SKM-1 (cell line): ENCODE measurements around the gene PI4KA.

Experiments used
- DNase-seq: peaks from one replicate; lab custom pipeline; 2025; ENCODE audit not compliant: unreplicated experiment; lab: John Stamatoyannopoulos, UW

The PI4KA gene

GRCh38 chr22:20794650-20795413 is 63.8 kb downstream of the PI4KA start:
- DNase-seq, result no peak

- no peak for DNase-seq
Measured at GRCh38 chr22:20793748-20794649, 64.6 kb downstream of the PI4KA start.

GRCh38 chr22:20792966-20793728 is 65.5 kb downstream of the PI4KA start:
- no peak for DNase-seq

GRCh38 chr22:20792221-20792965 is 66.2 kb downstream of the PI4KA start:
- no peak for DNase-seq

GRCh38 chr22:20788627-20789344 is 69.8 kb downstream of the PI4KA start:
- DNase-seq, result no peak

- no peak for DNase-seq
Measured at GRCh38 chr22:20787746-20788626, 70.6 kb downstream of the PI4KA start.

GRCh38 chr22:20787223-20787622 is 71.4 kb downstream of the PI4KA start:
- no peak for DNase-seq

GRCh38 chr22:20786536-20786979 is 72.1 kb downstream of the PI4KA start:
- DNase-seq, result no peak

- no peak for DNase-seq
Measured at GRCh38 chr22:20786048-20786447, 72.6 kb downstream of the PI4KA start.

- DNase-seq, result no peak
Measured at GRCh38 chr22:20785415-20785814, 73.2 kb downstream of the PI4KA start.

GRCh38 chr22:20783844-20784723 is 74.5 kb downstream of the PI4KA start:
- DNase-seq, result peak; percentile 37

GRCh38 chr22:20783300-20783673 is 75.3 kb downstream of the PI4KA start:
- DNase-seq, result no peak

GRCh38 chr22:20782596-20783299 is 75.9 kb downstream of the PI4KA start:
- DNase-seq, result no peak

- DNase-seq, result no peak
Measured at GRCh38 chr22:20782083-20782482, 76.5 kb downstream of the PI4KA start.

GRCh38 chr22:20781272-20781990 is 77.2 kb downstream of the PI4KA start:
- DNase-seq, result no peak

GRCh38 chr22:20779818-20780158 is 78.8 kb downstream of the PI4KA start:
- DNase-seq, result no peak
